GM12892 (cell line): Measurements from ENCODE around the gene SPDYE17.
"Not testable (repeated sequence)": the region's sequence is repeated elsewhere in the genome, so short reads cannot be mapped to it uniquely, and the experiment has no call there.

Experiments
- POLR2A ChIP-seq: IDR thresholded peaks from 2 replicates; pipeline ENCODE4 v1.6.1; 2011; ENCODE audit warnings: low read depth, low read length, control low read depth
- POLR2AphosphoS5 ChIP-seq: IDR thresholded peaks from 2 replicates; pipeline ENCODE4 v1.6.1; 2011; ENCODE audit warnings: low read depth, low read length, control low read depth
- TAF1 ChIP-seq: IDR thresholded peaks from 2 replicates; pipeline ENCODE4 v1.6.1; 2011; ENCODE audit warnings: low read depth, mild to moderate bottlenecking, control low read depth, low read length, borderline replicate concordance

DNA sequence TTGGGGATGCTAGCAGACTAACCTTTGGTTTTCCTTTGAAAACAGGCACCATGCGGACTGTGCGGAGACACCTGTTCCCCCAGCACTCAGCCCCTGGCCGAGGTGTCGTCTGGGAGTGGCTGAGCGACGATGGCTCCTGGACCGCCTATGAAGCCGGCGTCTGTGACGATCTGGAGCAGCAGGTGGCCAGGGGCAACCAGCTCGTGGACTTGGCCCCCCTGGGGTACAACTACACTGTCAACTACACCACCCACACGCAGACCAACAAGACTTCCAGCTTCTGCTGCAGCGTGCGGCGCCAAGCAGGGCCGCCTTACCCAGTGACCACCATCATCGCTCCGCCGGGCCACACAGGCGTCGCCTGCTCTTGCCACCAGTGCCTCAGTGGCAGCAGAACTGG, 51.6 kb downstream of the SPDYE17 start:
- TF ChIP-seq POLR2AphosphoS5, POLR2A, TAF1: not testable (repeated sequence)
